BE2C (cell line): ENCODE data around the gene CAPN5.
"Not testable (repeated sequence)": the region's sequence is repeated elsewhere in the genome, so short reads cannot be mapped to it uniquely, and the experiment has no call there.

Experiments used
- DNase-seq: peaks from one replicate; pipeline ENCODE4 v3.0.0-alpha.2; 2020
- H3K27me3 ChIP-seq: fragments of 250-450 bp; sonication (Bioruptor Pico); 2 replicates; pipeline ENCODE4 v1.5.1; 2020; ENCODE audit warnings: mild to moderate bottlenecking
- H3K36me3 ChIP-seq: fragments of 250-450 bp; sonication (Bioruptor Pico); 2 replicates; pipeline ENCODE4 v1.5.1; 2020; ENCODE audit warnings: mild to moderate bottlenecking
- H3K4me1 ChIP-seq: fragments of 250-450 bp; sonication (Bioruptor Pico); 2 replicates; pipeline ENCODE4 v1.5.1; 2020
- H3K4me3 ChIP-seq: 2 replicates; pipeline ENCODE4 v1.5.1; 2011; ENCODE audit warnings: low read depth, low read length
- H3K9me3 ChIP-seq: fragments of 250-450 bp; sonication (Bioruptor Pico); 2 replicates; pipeline ENCODE4 v1.5.1; 2020
- CTCF ChIP-seq: IDR thresholded peaks from 2 replicates; pipeline ENCODE4 v1.5.1; 2012; ENCODE audit warnings: mild to moderate bottlenecking, low read depth, low read length

The CAPN5 gene

GRCh38 chr11:77094841-77095365 lies 28.1 kb downstream of the CAPN5 start:
- H3K36me3 ChIP-seq, result no peaks in the 10 kb centered on the region; the same call in 1 of the 2 replicates
- no peaks in the 10 kb centered on the region for H3K4me1 ChIP-seq
- no peak for TF ChIP-seq CTCF
- no peaks in the 10 kb centered on the region for H3K9me3 ChIP-seq
- H3K27me3 ChIP-seq, result no peaks in the 10 kb centered on the region
- peak; percentile 4 for DNase-seq
- no peak overlapping the region for H3K4me3 ChIP-seq

GRCh38 chr11:77095551-77096490 lies 29.1 kb downstream of the CAPN5 start:
- Histone ChIP-seq H3K27me3 (no peaks in the 10 kb centered on the region), H3K4me3 (no peak overlapping the region), H3K9me3 (no peaks in the 10 kb centered on the region), H3K36me3 (no peaks in the 10 kb centered on the region; the same call in 1 of the 2 replicates), H3K4me1 (no peaks in the 10 kb centered on the region)
- TF ChIP-seq CTCF, result no peak
- peak; percentile 8 for DNase-seq

GRCh38 chr11:77096591-77097019 lies 29.8 kb downstream of the CAPN5 start:
- H3K4me1 ChIP-seq, result no peaks in the 10 kb centered on the region
- H3K27me3 ChIP-seq, result no peaks in the 10 kb centered on the region
- peak; percentile 0 for DNase-seq
- no peak for TF ChIP-seq CTCF
- no peaks in the 10 kb centered on the region; the same call in 1 of the 2 replicates for H3K36me3 ChIP-seq
- H3K9me3 ChIP-seq, result no peaks in the 10 kb centered on the region
- no peak overlapping the region for H3K4me3 ChIP-seq

GRCh38 chr11:77097180-77097579 lies 30.4 kb downstream of the CAPN5 start:
- not testable (repeated sequence) for H3K9me3 ChIP-seq, H3K4me3 ChIP-seq, H3K27me3 ChIP-seq, H3K36me3 ChIP-seq, DNase-seq, H3K4me1 ChIP-seq

GRCh38 chr11:77100166-77101042 lies 33.6 kb downstream of the CAPN5 start:
- H3K36me3 ChIP-seq, result no peaks in the 10 kb centered on the region
- no peak for TF ChIP-seq CTCF
- peak; percentile 4 for DNase-seq
- H3K4me3 ChIP-seq, result no peak overlapping the region
- no peaks in the 10 kb centered on the region for H3K27me3 ChIP-seq
- no peaks in the 10 kb centered on the region for H3K4me1 ChIP-seq
- no peaks in the 10 kb centered on the region for H3K9me3 ChIP-seq

- Histone ChIP-seq H3K27me3 (no peaks in the 10 kb centered on the region), H3K36me3 (no peaks in the 10 kb centered on the region), H3K9me3 (no peaks in the 10 kb centered on the region), H3K4me1 (no peaks in the 10 kb centered on the region), H3K4me3 (no peak overlapping the region)
- peak; percentile 73 for TF ChIP-seq CTCF
- DNase-seq, result peak; percentile 29
Measured at GRCh38 chr11:77101043-77101537, 34.3 kb downstream of the CAPN5 start.
